Measurements from ENCODE around the gene SLC35D1. TPM values are rescaled to one million over a fixed set of nuclear protein-coding genes. Genes with fewer than 3 reads are reported as not detected.

Gene SLC35D1
- total and polyA plus RNA-seq, 9 of the 15 experiments (the other 6 are each of a cell fraction or from before 2014, with no cell fraction given) = 2.3 to 10.4 (median 6.4) TPM

GRCh38 chr1:67060811-67061218 is 6.9 kb upstream of the SLC35D1 start (continued):
- peak; percentile 89; the same call in 1 of the 2 replicates for TF ChIP-seq HSF4 (CRISPR knock-in tag; IDR thresholded peaks at IDR 0.05; ENCODE audit: borderline replicate concordance)
- no peak for TF ChIP-seq PURB (CRISPR knock-in tag; IDR thresholded peaks at IDR 0.05; ENCODE audit: low read depth)
- no peak for TF ChIP-seq NR2C2 (CRISPR knock-in tag; IDR thresholded peaks at IDR 0.05)
- TF ChIP-seq NR2C2 (tag; IDR thresholded peaks at IDR 0.05) = no peak
- peak; percentile 85 for TF ChIP-seq ZFP1 (CRISPR knock-in tag; IDR thresholded peaks at IDR 0.05)
- TF ChIP-seq BCL6 (CRISPR knock-in tag; IDR thresholded peaks at IDR 0.05) = peak; percentile 73; the same call in 1 of the 2 replicates
- no peak for TF ChIP-seq NFE2 (IDR thresholded peaks at IDR 0.05; ENCODE audit: low read depth)
- TF ChIP-seq POLR2A (conservative IDR thresholded peaks at IDR 0.05) = no peak
- peak; percentile 88 for TF ChIP-seq ZBTB9 (CRISPR knock-in tag; IDR thresholded peaks at IDR 0.05)
- no peak for TF ChIP-seq SRF (CRISPR knock-in tag; IDR thresholded peaks at IDR 0.05)
- TF ChIP-seq CREB5 (CRISPR knock-in tag; IDR thresholded peaks at IDR 0.05) = 0 out of 2 replicates have a peak, but pooled peaks have one; percentile 67
- TF ChIP-seq FOXK1 (CRISPR knock-in tag; IDR thresholded peaks at IDR 0.05; ENCODE audit: borderline replicate concordance) = no peak
- TF ChIP-seq ARID1B (IDR thresholded peaks at IDR 0.05) = peak; percentile 35
- peak; percentile 91; the same call in 1 of the 2 replicates for TF ChIP-seq ZNF444 (CRISPR knock-in tag; IDR thresholded peaks at IDR 0.05)
- TF ChIP-seq TCFL5 (CRISPR knock-in tag; conservative IDR thresholded peaks at IDR 0.05) = 0 out of 2 replicates have a peak, but pooled peaks have one; percentile 47
- peak; percentile 78 for TF ChIP-seq MEF2D (tag; conservative IDR thresholded peaks at IDR 0.05; ENCODE audit: low read depth)
- TF ChIP-seq RAD21 (CRISPR knock-in tag; conservative IDR thresholded peaks at IDR 0.05 in 1 of 2, IDR thresholded peaks at IDR 0.05 in 1 of 2) = 0 out of 4 replicates have a peak, but pooled peaks of 1 of the 2 experiments have one; percentile 21
- 0 out of 2 replicates have a peak, but pooled peaks have one; percentile 24 for TF ChIP-seq CBFA2T3 (IDR thresholded peaks at IDR 0.05)
- TF ChIP-seq PRDM10 (IDR thresholded peaks at IDR 0.05; ENCODE audit: partially characterized antibody) = no peak
- TF ChIP-seq NEUROD1 (IDR thresholded peaks at IDR 0.05; ENCODE audit: borderline replicate concordance, low read depth, low read length, partially characterized antibody) = no peak
- TF ChIP-seq CBX5 (IDR thresholded peaks at IDR 0.05; ENCODE audit: borderline replicate concordance, low read depth) = no peak
- TF ChIP-seq ZNF668 (CRISPR knock-in tag; IDR thresholded peaks at IDR 0.05) = peak; percentile 81; the same call in 1 of the 2 replicates
